WTC11 (cell line): ENCODE data around the gene NLRC5.

ENCODE experiments used
- SP1 ChIP-seq: sonication (generic); formaldehyde crosslinking; conservative IDR thresholded peaks from 2 replicates; pipeline ENCODE4 v1.8.1; 2022; ENCODE audit warnings: missing genetic modification reagents
- TCF7 ChIP-seq: sonication (generic); formaldehyde crosslinking; IDR thresholded peaks from 2 replicates; pipeline ENCODE4 v1.8.0; 2022; ENCODE audit warnings: mild to moderate bottlenecking, low read depth, missing genetic modification reagents, moderate library complexity
- ZNF263 ChIP-seq: sonication (generic); formaldehyde crosslinking; IDR thresholded peaks from 2 replicates; pipeline ENCODE4 v1.8.1; 2022; ENCODE audit warnings: low read depth, mild to moderate bottlenecking, moderate library complexity, missing genetic modification reagents
- TF ChIP-seq, protein P1 (sequence below): sonication (generic); formaldehyde crosslinking; IDR thresholded peaks from 2 replicates; pipeline ENCODE4 v1.8.1; 2022; ENCODE audit warnings: low read depth, missing genetic modification reagents, borderline replicate concordance
- TF ChIP-seq, protein P2 (sequence below): fragments of 200-600 bp; IDR thresholded peaks from 2 replicates; pipeline ENCODE4 v1.8.0; 2022; ENCODE audit warnings: antibody characterized with exemption

DNA sequence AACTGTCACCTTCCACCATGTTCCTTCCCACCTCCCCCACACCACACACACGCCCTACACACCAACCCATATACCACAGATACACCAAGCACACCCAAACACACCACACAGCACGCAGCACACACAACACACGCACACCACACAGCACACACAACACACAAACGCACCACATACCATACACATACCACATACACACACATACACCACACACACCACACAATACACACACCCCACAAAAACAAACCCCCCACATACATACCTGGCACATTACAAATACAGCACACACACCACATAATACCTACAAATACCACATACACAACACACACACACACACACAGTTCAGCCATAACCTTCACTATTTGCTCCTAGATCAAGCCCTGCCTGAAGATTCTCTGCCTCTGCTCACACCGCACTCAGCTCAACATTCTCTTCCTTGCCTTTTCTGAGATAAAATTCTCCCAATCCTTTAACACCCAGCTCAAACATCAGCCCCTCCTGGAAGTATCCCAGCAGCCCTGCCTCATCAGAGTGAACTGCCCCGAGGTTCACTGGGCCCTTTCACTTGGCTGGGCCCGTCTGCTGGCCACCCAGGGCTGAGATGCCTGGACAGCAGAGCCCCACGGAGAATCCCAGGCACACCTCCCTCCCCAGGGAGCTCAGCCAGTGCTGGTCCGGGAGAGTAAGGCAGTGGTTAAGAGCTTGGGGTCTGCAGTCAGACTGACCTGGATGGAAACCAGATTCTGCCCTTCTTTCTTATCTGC, 71.1 kb downstream of the NLRC5 start:
- TF ChIP-seq, protein P1, sequence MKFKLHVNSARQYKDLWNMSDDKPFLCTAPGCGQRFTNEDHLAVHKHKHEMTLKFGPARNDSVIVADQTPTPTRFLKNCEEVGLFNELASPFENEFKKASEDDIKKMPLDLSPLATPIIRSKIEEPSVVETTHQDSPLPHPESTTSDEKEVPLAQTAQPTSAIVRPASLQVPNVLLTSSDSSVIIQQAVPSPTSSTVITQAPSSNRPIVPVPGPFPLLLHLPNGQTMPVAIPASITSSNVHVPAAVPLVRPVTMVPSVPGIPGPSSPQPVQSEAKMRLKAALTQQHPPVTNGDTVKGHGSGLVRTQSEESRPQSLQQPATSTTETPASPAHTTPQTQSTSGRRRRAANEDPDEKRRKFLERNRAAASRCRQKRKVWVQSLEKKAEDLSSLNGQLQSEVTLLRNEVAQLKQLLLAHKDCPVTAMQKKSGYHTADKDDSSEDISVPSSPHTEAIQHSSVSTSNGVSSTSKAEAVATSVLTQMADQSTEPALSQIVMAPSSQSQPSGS (CRISPR knock-in tag): no peak
- TF ChIP-seq ZNF263 (CRISPR knock-in tag) (no peak), SP1 (CRISPR knock-in tag) (no peak), TCF7 (CRISPR knock-in tag) (no peak)
- TF ChIP-seq, protein P2, sequence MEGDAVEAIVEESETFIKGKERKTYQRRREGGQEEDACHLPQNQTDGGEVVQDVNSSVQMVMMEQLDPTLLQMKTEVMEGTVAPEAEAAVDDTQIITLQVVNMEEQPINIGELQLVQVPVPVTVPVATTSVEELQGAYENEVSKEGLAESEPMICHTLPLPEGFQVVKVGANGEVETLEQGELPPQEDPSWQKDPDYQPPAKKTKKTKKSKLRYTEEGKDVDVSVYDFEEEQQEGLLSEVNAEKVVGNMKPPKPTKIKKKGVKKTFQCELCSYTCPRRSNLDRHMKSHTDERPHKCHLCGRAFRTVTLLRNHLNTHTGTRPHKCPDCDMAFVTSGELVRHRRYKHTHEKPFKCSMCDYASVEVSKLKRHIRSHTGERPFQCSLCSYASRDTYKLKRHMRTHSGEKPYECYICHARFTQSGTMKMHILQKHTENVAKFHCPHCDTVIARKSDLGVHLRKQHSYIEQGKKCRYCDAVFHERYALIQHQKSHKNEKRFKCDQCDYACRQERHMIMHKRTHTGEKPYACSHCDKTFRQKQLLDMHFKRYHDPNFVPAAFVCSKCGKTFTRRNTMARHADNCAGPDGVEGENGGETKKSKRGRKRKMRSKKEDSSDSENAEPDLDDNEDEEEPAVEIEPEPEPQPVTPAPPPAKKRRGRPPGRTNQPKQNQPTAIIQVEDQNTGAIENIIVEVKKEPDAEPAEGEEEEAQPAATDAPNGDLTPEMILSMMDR: no peak
